H1 (cell line): ENCODE results near the gene PHTF2.

Experiments used
- ATF3 ChIP-seq: IDR thresholded peaks from 2 replicates; pipeline ENCODE4 v1.6.1; 2011; ENCODE audit warnings: low read depth, mild to moderate bottlenecking, low read length; ENCODE audit not compliant: insufficient read depth
- EGR1 ChIP-seq: IDR thresholded peaks from 2 replicates; pipeline ENCODE4 v1.6.1; 2011; ENCODE audit warnings: low read depth, low read length, borderline replicate concordance
- GABPA ChIP-seq: IDR thresholded peaks from 2 replicates; pipeline ENCODE4 v1.6.1; 2011; ENCODE audit warnings: mild to moderate bottlenecking, low read length, moderate library complexity, borderline replicate concordance; ENCODE audit not compliant: insufficient read depth
- JUND ChIP-seq: IDR thresholded peaks from 2 replicates; pipeline ENCODE4 v1.6.1; 2011; ENCODE audit warnings: mild to moderate bottlenecking, improper control_type of control experiment, low read length
- KDM5A ChIP-seq: fragments of 200-600 bp; IDR thresholded peaks from 2 replicates; pipeline ENCODE4 v1.7.1; 2012; ENCODE audit warnings: mild to moderate bottlenecking, low read length, inconsistent platforms, mixed read lengths
- POLR2A ChIP-seq, 2 experiments: IDR thresholded peaks; 1 replicate in 1 of 2; 2 replicates in 1 of 2; pipeline ENCODE4 v1.6.1; 2011; ENCODE audit warnings: low read depth in 2 of 2, low read length in 2 of 2, mild to moderate bottlenecking in 2 of 2; ENCODE audit errors: control extremely low read depth in 1 of 2
- POLR2AphosphoS5 ChIP-seq: IDR thresholded peaks from 2 replicates; pipeline ENCODE4 v1.6.1; 2011; ENCODE audit warnings: low read depth, low read length
- RBBP5 ChIP-seq: IDR thresholded peaks from 2 replicates; pipeline ENCODE4 v1.7.1; 2012; ENCODE audit warnings: low read depth, mild to moderate bottlenecking, inconsistent platforms, low read length, moderate library complexity, borderline replicate concordance
- SIRT6 ChIP-seq: IDR thresholded peaks from one replicate; pipeline ENCODE4 v1.7.1; 2012; ENCODE audit warnings: low read length, inconsistent platforms
- TBP ChIP-seq: IDR thresholded peaks from 2 replicates; pipeline ENCODE4 v1.6.1; 2011; ENCODE audit warnings: low read depth, low read length, improper control_type of control experiment
- TCF12 ChIP-seq: IDR thresholded peaks from 2 replicates; pipeline ENCODE4 v1.6.1; 2011; ENCODE audit warnings: low read depth, mild to moderate bottlenecking, low read length
- TF ChIP-seq, protein P1 (sequence below), 3 experiments: IDR thresholded peaks; 1 replicate in 2 of 3; 2 replicates in 1 of 3; pipeline versions ENCODE4 v1.5.1 to v1.6.1; 2011; ENCODE audit warnings: low read length in 3 of 3, mild to moderate bottlenecking in 3 of 3, inconsistent platforms in 2 of 3, low read depth in 1 of 3, moderate library complexity in 1 of 3; ENCODE audit not compliant: insufficient read depth in 1 of 3; ENCODE audit errors: control extremely low read depth in 1 of 3

DNA sequence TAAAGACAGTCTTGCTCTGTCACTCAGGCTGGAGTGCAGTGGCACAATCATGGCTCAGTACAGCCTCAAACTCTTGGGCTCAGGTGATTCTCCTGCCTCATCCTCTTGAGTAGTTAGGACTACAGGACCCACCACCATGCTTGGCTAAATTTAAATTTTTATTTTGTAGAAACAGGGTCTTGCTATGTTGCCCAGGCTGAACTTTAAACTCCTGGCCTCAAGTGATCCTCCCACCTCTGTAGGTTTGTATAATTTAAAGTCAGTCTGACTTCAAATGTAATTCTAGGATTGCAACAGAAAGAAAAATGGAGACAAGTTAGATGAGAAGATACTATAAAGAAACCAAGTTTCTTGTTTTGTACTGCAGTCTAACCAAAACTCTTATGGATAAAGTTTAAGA, 11.8 kb upstream of the PHTF2 start:
- TF ChIP-seq SIRT6 (no peak), KDM5A (no peak), TCF12 (no peak), POLR2AphosphoS5 (no peak), EGR1 (no peak), JUND (no peak), TBP (no peak), POLR2A (IDR thresholded peaks at IDR 0.05; ENCODE audit: control extremely low read depth in 1 of 2, low read depth in 2 of 2, low read length in 2 of 2) (no peak), ATF3 (no peak), RBBP5 (no peak), GABPA (no peak)
- TF ChIP-seq, protein P1, sequence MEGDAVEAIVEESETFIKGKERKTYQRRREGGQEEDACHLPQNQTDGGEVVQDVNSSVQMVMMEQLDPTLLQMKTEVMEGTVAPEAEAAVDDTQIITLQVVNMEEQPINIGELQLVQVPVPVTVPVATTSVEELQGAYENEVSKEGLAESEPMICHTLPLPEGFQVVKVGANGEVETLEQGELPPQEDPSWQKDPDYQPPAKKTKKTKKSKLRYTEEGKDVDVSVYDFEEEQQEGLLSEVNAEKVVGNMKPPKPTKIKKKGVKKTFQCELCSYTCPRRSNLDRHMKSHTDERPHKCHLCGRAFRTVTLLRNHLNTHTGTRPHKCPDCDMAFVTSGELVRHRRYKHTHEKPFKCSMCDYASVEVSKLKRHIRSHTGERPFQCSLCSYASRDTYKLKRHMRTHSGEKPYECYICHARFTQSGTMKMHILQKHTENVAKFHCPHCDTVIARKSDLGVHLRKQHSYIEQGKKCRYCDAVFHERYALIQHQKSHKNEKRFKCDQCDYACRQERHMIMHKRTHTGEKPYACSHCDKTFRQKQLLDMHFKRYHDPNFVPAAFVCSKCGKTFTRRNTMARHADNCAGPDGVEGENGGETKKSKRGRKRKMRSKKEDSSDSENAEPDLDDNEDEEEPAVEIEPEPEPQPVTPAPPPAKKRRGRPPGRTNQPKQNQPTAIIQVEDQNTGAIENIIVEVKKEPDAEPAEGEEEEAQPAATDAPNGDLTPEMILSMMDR (IDR thresholded peaks at IDR 0.05; ENCODE audit: control extremely low read depth in 1 of 3, insufficient read depth in 1 of 3, low read depth in 1 of 3, low read length in 3 of 3) = no peak
